Lower leg skin (tissue), 4 donors: ENCODE data around the gene TNF. TPM values are rescaled to one million over a fixed set of nuclear protein-coding genes. Genes with fewer than 3 reads are reported as not detected.

Experiments
- DNase-seq, 2 donors: peaks; one replicate each; pipeline ENCODE4 v3.0.0-alpha.2; 2019; ENCODE audit warnings: low spot score in 2 of 2
- H3K4me3 ChIP-seq: fragments of 200-600 bp; sonication (generic); 2 replicates; pipeline ENCODE4 v1.5.1; 2017; ENCODE audit warnings: mild to moderate bottlenecking, low read depth; ENCODE audit not compliant: poor library complexity, severe bottlenecking
- CTCF ChIP-seq, 3 donors: fragments of 450-650 bp; IDR thresholded peaks; one replicate each; pipeline ENCODE4 v1.5.1; 2016; ENCODE audit warnings: antibody characterized with exemption in 3 of 3, mild to moderate bottlenecking in 3 of 3, moderate library complexity in 2 of 3
- POLR2A ChIP-seq, 2 donors: fragments of 450-650 bp; IDR thresholded peaks; one replicate each; pipeline ENCODE4 v1.6.1; 2016 to 2017; ENCODE audit warnings: antibody characterized with exemption in 2 of 2, mild to moderate bottlenecking in 1 of 2, moderate library complexity in 1 of 2
- WGBS, 2 donors: methylation state at CpG; one replicate each; pipeline ENCODE4 v1.1.5; 2018; 5-methylcytosine and 5-hydroxymethylcytosine counted together
- intact Hi-C: fragments of 100-400 bp; cut with DNase I; formaldehyde crosslinking; loops from one replicate; pipeline ENCODE4 v1.15.0; 2023; ENCODE audit warnings: low total_unique reads
- total RNA-seq, 4 donors: library from RNA; depleted of rRNA; stranded (reverse); fragments of >200 nt; gene quantifications; one replicate each; pipeline ENCODE4 v1.1.0, GENCODE V29; 2016

TNF gene
- total RNA-seq, 4 donors from 2014 or later: 0.38 to 1.4 (median 0.59) TPM

GRCh38 chr6:31621320-31621939 lies 46.1 kb downstream of the TNF start:
- intact Hi-C loops: no loop called here
- TF ChIP-seq POLR2A (IDR thresholded peaks at IDR 0.05) (no peak), CTCF (IDR thresholded peaks at IDR 0.05) (no peak)
- DNase-seq: no peak
- peak overlapping the region; percentile 76 for H3K4me3 ChIP-seq
- 9% methylated on average over 15 of the region's 15 CpGs for WGBS, 2 donors

DNA sequence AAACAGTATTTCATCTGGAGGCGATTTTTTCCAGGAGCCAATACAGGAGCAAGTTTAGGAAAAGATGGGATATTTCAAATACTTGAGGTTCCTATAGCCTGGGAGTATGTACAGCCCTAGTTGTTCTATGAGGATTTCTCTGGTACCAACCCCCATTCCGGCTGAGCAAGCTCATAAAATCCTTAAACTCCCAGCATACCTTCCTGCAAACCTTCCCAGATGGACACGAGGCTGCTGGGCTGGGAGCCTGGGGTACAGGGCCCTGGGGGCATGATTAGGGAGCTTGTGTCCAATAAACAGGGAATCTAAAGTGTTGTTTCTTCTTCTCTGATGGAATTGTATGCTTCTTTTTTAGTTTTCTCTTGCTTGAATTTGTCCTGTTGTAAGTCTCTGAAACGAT lies 46.6 kb downstream of the TNF start:
- H3K4me3 ChIP-seq: no peak overlapping the region
- intact Hi-C loops: no loop called here
- DNase-seq: no peak
- no peak for TF ChIP-seq POLR2A (IDR thresholded peaks at IDR 0.05)
- TF ChIP-seq CTCF (IDR thresholded peaks at IDR 0.05): no peak
- 19% methylated on average over 4 of the region's 4 CpGs for WGBS, 2 donors

GRCh38 chr6:31622684-31623091 lies 47.3 kb downstream of the TNF start:
- intact Hi-C loops: no loop called here
- no peak overlapping the region for H3K4me3 ChIP-seq
- peak; percentile 49 to 91 for DNase-seq
- TF ChIP-seq POLR2A (IDR thresholded peaks at IDR 0.05): no peak
- TF ChIP-seq CTCF (IDR thresholded peaks at IDR 0.05): no peak
- WGBS, 2 donors: 35 to 47% methylated on average over 10 of the region's 10 CpGs

GRCh38 chr6:31624070-31624469 lies 48.7 kb downstream of the TNF start:
- no peak overlapping the region for H3K4me3 ChIP-seq
- WGBS, 2 donors: 80 to 84% methylated on average over 10 of the region's 10 CpGs
- intact Hi-C loops: no loop called here
- DNase-seq: no peak
- TF ChIP-seq CTCF (IDR thresholded peaks at IDR 0.05) (no peak), POLR2A (IDR thresholded peaks at IDR 0.05) (no peak)

DNA sequence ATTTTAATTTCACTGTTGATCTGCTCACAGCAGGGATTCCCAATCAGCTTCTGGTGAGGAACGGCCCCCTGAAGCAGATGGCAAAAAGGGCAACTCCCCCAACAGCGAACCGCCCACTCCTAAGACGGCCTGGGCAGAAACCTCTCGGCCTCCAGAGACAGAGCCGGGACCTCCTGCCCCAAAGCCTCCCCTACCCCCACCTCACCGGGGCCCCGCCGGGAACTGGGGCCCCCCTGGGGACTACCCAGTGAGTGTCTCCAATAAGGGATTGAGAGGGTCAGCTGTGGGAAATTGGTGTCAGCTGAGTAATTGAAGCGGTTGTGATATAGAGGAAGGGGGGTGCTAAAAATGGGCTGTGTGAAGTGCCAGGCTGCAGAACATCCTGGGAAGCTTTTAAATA lies 51.6 kb downstream of the TNF start:
- DNase-seq: no peak
- 82 to 85% methylated on average over 10 of the region's 10 CpGs for WGBS, 2 donors
- intact Hi-C loops: no loop called here

More for the DNA sequence above, 51.6 kb downstream of the TNF start:
- no peak for TF ChIP-seq POLR2A (IDR thresholded peaks at IDR 0.05)
- TF ChIP-seq CTCF (IDR thresholded peaks at IDR 0.05): no peak
- H3K4me3 ChIP-seq: no peak overlapping the region
